ENCODE data around the gene LUZP1.

LUZP1 gene

DNA sequence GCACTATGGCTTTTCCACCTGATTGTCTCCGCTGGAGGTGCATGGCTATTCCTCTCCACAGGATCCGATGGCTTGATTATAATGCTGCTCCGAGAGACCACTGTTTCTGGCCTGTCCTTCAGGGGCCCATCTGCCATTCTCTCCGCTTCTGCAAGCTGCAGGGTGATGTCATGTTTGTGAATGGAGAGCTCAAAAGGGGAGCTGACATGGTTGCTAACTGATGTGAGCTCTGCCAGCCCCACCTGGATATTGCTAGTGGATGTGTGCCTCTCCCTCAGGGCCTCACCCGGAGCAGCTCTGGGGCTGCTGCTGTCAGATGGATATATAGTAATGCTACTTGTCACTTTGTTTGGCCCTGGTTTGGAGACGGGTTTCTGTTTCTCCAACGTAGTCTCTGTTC lies 77.1 kb downstream of the LUZP1 start:
- Histone ChIP-seq H3K27ac (ENCODE audit: insufficient read depth, low read length, poor library complexity, severe bottlenecking) (no peak overlapping the region), H3K36me3 (ENCODE audit: control insufficient read depth, insufficient read depth, low read length) (peaks cover 46% of the 10 kb centered on the region), H3K4me3 (ENCODE audit: insufficient read depth, low read depth, low read length, poor library complexity, severe bottlenecking) (no peak overlapping the region), H3K4me1 (ENCODE audit: control insufficient read depth, insufficient read depth, low read length, poor library complexity, severe bottlenecking) (no peaks in the 10 kb centered on the region), H3K9me3 (ENCODE audit: control insufficient read depth, low read length) (no peaks in the 10 kb centered on the region), H3K27me3 (replicated peaks; ENCODE audit: control insufficient read depth, insufficient read depth, low read length, poor library complexity, severe bottlenecking) (no peaks in the 10 kb centered on the region)
- DNase-seq: no peak

DNA sequence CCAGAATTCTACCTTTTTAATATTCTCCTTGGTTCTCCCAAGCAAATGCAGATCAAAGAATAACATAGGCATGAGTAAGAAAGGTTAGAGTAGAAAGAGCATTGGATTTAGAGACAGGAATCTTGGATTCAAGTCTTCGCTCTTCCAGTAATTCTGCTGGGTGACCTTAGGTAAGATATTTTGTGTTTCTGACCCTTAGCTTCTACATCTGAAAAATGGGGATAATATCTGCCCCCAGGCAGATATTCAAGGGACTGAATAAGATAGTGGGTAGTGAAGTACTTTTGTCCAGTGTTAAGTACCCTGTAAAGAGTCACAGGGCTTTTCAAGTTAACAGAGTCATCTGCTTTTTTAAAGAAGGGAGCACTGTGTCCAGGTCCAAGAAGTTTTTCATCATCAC lies 78.6 kb downstream of the LUZP1 start:
- no peak overlapping the region for H3K27ac ChIP-seq (ENCODE audit: insufficient read depth, low read length, poor library complexity, severe bottlenecking)
- no peak overlapping the region for H3K4me3 ChIP-seq (ENCODE audit: insufficient read depth, low read depth, low read length, poor library complexity, severe bottlenecking)
- no peaks in the 10 kb centered on the region for H3K4me1 ChIP-seq (ENCODE audit: control insufficient read depth, insufficient read depth, low read length, poor library complexity, severe bottlenecking)
- peaks cover 58% of the 10 kb centered on the region for H3K36me3 ChIP-seq (ENCODE audit: control insufficient read depth, insufficient read depth, low read length)
- H3K27me3 ChIP-seq (replicated peaks; ENCODE audit: control insufficient read depth, insufficient read depth, low read length, poor library complexity, severe bottlenecking): no peaks in the 10 kb centered on the region
- no peaks in the 10 kb centered on the region for H3K9me3 ChIP-seq (ENCODE audit: control insufficient read depth, low read length)
- DNase-seq: no peak

DNA sequence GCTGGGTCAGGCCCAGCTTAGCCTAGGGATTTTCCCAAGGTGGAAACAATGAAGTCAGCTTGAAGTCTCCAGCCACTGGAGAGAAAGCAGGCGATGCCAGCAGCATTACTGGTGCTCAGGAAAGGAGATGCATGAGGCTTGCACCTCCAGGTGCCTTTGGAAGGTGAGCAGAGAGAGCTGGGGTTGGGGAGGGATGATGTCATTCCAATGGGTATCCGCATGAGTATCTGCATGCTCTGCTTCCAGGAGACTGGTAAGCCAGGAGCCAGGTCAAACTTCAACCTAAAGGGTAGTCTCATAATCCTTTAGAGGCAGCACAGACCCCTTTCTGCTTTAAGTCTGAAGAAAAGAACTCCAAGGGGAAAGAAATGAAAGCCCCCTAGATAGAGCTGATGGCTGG lies 80.6 kb downstream of the LUZP1 start:
- no peak overlapping the region for H3K4me3 ChIP-seq (ENCODE audit: insufficient read depth, low read depth, low read length, poor library complexity, severe bottlenecking)
- H3K27ac ChIP-seq (ENCODE audit: insufficient read depth, low read length, poor library complexity, severe bottlenecking): no peak overlapping the region
- H3K4me1 ChIP-seq (ENCODE audit: control insufficient read depth, insufficient read depth, low read length, poor library complexity, severe bottlenecking): no peaks in the 10 kb centered on the region
- H3K27me3 ChIP-seq (replicated peaks; ENCODE audit: control insufficient read depth, insufficient read depth, low read length, poor library complexity, severe bottlenecking): no peaks in the 10 kb centered on the region
- H3K9me3 ChIP-seq (ENCODE audit: control insufficient read depth, low read length): no peaks in the 10 kb centered on the region
- no peak for DNase-seq
- peaks cover 68% of the 10 kb centered on the region for H3K36me3 ChIP-seq (ENCODE audit: control insufficient read depth, insufficient read depth, low read length)

DNA sequence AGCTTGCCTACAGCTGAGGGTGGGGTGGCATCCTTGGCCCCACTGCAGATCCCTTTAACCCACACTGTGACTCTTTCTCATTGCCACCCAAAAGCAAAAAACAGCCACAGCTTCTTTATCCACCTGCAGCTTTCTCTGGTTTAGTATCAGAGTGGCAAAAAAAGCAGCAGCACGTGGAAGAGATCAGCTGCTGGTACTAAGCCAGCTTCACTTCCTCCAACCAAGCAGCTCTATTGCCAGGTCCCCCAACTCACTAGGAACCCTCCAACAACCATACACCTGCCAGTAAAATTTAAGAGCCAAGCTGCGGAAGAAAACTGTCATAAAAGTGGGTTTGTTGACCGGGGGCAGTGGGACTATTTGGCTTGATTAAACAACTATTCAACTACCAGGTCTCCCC lies 83.0 kb downstream of the LUZP1 start:
- no peaks in the 10 kb centered on the region for H3K27me3 ChIP-seq (replicated peaks; ENCODE audit: control insufficient read depth, insufficient read depth, low read length, poor library complexity, severe bottlenecking)
- H3K4me3 ChIP-seq (ENCODE audit: insufficient read depth, low read depth, low read length, poor library complexity, severe bottlenecking): no peak overlapping the region
- peaks cover 65% of the 10 kb centered on the region for H3K36me3 ChIP-seq (ENCODE audit: control insufficient read depth, insufficient read depth, low read length)
- H3K9me3 ChIP-seq (ENCODE audit: control insufficient read depth, low read length): no peaks in the 10 kb centered on the region
- no peaks in the 10 kb centered on the region for H3K4me1 ChIP-seq (ENCODE audit: control insufficient read depth, insufficient read depth, low read length, poor library complexity, severe bottlenecking)
- no peak for DNase-seq
- H3K27ac ChIP-seq (ENCODE audit: insufficient read depth, low read length, poor library complexity, severe bottlenecking): no peak overlapping the region

DNA sequence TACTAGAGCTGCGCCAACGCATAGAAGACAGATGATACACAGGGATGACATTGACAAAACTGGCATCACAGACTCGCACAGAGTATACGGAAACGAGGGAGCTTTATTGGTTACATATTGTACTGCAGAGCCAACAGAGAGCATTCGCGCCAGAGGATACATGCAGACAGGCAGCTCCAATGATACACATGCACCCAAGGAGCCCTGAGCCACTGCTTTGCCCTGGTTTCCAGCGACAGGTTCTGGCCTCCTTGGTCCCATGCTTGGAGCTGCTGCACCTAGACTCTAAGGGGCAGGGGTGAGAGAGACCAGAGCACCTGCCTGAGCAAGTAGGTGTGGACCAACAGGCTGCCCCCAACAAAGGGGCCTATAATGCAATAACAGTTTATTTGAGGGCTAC lies 83.8 kb downstream of the LUZP1 start:
- DNase-seq: no peak
- Histone ChIP-seq H3K4me1 (ENCODE audit: control insufficient read depth, insufficient read depth, low read length, poor library complexity, severe bottlenecking) (no peaks in the 10 kb centered on the region), H3K27ac (ENCODE audit: insufficient read depth, low read length, poor library complexity, severe bottlenecking) (no peak overlapping the region), H3K36me3 (ENCODE audit: control insufficient read depth, insufficient read depth, low read length) (peaks cover 71% of the 10 kb centered on the region), H3K4me3 (ENCODE audit: insufficient read depth, low read depth, low read length, poor library complexity, severe bottlenecking) (no peak overlapping the region), H3K9me3 (ENCODE audit: control insufficient read depth, low read length) (no peaks in the 10 kb centered on the region), H3K27me3 (replicated peaks; ENCODE audit: control insufficient read depth, insufficient read depth, low read length, poor library complexity, severe bottlenecking) (no peaks in the 10 kb centered on the region)

DNA sequence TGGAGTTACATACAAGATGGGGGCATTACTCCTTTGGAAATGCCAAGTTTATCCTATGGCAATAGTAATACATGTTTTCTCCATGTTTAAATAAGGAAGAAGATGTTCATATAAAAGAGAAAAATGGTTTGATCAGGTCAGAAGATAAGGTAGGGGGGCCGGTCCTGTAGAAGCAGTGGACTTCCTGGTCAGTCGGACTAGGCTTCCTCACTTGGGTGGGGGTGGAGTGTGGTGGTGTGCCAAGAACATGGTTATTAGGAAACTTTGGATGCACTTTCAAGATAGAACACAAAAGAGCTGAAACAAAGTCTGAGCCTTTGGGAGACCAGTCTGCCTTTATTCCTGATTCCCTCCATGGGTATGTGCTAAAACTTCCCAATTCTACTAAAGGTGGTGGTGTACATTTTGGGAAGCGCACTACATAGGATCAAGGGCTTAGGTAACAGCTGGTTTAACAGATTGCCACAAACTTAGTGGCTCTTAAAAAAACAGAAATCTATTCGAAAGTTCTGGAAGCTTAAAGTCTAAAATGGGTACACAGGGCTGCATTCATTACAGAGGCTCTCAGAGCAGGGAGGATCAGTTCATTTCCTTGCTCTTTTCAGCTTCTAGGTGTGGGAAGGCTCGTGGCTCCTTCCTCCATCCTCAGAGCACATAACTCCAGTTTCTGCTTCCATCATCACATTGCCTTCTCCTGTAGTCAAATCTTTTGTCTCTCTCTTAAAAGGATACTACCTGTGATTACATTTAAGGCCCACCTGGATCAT lies 84.8 kb downstream of the LUZP1 start:
- Histone ChIP-seq H3K4me3 (ENCODE audit: insufficient read depth, low read depth, low read length, poor library complexity, severe bottlenecking) (no peak overlapping the region), H3K27ac (ENCODE audit: insufficient read depth, low read length, poor library complexity, severe bottlenecking) (no peak overlapping the region), H3K27me3 (replicated peaks; ENCODE audit: control insufficient read depth, insufficient read depth, low read length, poor library complexity, severe bottlenecking) (no peaks in the 10 kb centered on the region), H3K9me3 (ENCODE audit: control insufficient read depth, low read length) (no peaks in the 10 kb centered on the region), H3K4me1 (ENCODE audit: control insufficient read depth, insufficient read depth, low read length, poor library complexity, severe bottlenecking) (no peaks in the 10 kb centered on the region), H3K36me3 (ENCODE audit: control insufficient read depth, insufficient read depth, low read length) (peaks cover 75% of the 10 kb centered on the region)
- DNase-seq: no peak

DNA sequence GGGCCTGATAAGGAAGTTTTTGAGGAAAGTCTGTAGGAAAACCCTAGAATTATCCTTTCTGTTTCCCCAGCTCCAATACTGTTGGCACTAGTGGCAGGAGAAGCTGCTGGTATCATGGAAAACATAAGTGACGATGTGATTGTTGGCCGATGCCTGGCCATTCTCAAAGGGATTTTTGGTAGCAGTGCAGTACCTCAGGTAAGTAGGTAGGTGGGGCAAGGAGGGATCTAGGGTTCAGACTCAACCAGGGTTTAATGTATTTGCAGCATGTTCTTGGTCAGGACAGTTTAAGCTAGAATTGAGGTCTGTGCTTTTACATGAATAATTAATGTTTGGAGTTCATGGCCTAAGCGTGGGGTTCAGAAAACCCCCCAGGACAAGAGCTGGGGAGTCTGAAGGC lies 87.3 kb downstream of the LUZP1 start:
- no peak overlapping the region for H3K27ac ChIP-seq (ENCODE audit: insufficient read depth, low read length, poor library complexity, severe bottlenecking)
- peaks cover 74% of the 10 kb centered on the region for H3K36me3 ChIP-seq (ENCODE audit: control insufficient read depth, insufficient read depth, low read length)
- H3K4me1 ChIP-seq (ENCODE audit: control insufficient read depth, insufficient read depth, low read length, poor library complexity, severe bottlenecking): no peaks in the 10 kb centered on the region
- H3K27me3 ChIP-seq (replicated peaks; ENCODE audit: control insufficient read depth, insufficient read depth, low read length, poor library complexity, severe bottlenecking): no peaks in the 10 kb centered on the region
- DNase-seq: no peak
- H3K9me3 ChIP-seq (ENCODE audit: control insufficient read depth, low read length): no peaks in the 10 kb centered on the region
- no peak overlapping the region for H3K4me3 ChIP-seq (ENCODE audit: insufficient read depth, low read depth, low read length, poor library complexity, severe bottlenecking)

DNA sequence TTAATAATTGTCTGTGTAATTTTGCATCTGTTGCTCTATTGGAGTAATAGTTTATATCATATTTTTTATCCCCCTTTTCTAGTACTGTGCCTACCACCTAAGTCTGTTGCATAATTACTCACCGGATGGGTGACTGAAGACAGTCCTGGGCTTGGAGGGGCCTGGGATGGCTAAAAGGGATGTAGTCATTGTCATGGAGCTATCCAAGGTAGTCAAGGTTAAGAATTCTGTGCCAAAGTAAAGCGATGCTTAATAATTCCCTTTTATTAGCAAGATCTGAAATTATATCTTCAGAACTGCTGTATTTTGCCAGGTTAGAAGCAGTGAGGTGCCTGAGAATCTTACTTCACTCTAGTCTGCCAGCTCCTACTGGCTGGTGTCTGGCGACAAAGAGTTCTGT lies 87.8 kb downstream of the LUZP1 start:
- H3K4me1 ChIP-seq (ENCODE audit: control insufficient read depth, insufficient read depth, low read length, poor library complexity, severe bottlenecking): no peaks in the 10 kb centered on the region
- no peaks in the 10 kb centered on the region for H3K27me3 ChIP-seq (replicated peaks; ENCODE audit: control insufficient read depth, insufficient read depth, low read length, poor library complexity, severe bottlenecking)
- H3K36me3 ChIP-seq (ENCODE audit: control insufficient read depth, insufficient read depth, low read length): peaks cover 70% of the 10 kb centered on the region
- H3K4me3 ChIP-seq (ENCODE audit: insufficient read depth, low read depth, low read length, poor library complexity, severe bottlenecking): no peak overlapping the region
- no peak overlapping the region for H3K27ac ChIP-seq (ENCODE audit: insufficient read depth, low read length, poor library complexity, severe bottlenecking)
- H3K9me3 ChIP-seq (ENCODE audit: control insufficient read depth, low read length): no peaks in the 10 kb centered on the region
- no peak for DNase-seq

DNA sequence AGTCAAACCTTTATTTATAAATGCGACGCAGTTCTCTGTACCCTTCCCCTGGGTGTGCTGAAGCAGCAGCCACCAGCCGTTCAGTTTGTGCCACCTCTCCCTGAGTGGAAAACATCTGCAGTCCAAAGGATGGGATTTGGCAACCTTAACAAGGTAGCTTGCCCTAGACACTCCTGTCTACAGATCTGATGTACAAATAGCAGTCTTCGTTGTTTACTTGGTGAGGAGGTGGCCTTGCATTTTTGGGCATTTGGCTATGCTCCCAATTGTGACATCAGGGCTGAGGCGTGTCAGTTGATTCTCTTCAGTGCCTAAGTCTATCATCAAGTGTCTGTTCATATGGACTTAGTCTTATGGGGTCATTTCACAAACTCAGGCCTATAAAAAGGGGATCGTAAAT lies 89.6 kb downstream of the LUZP1 start:
- DNase-seq: no peak
- Histone ChIP-seq H3K36me3 (ENCODE audit: control insufficient read depth, insufficient read depth, low read length) (peaks cover 54% of the 10 kb centered on the region), H3K4me3 (ENCODE audit: insufficient read depth, low read depth, low read length, poor library complexity, severe bottlenecking) (no peak overlapping the region), H3K27ac (ENCODE audit: insufficient read depth, low read length, poor library complexity, severe bottlenecking) (no peak overlapping the region), H3K4me1 (ENCODE audit: control insufficient read depth, insufficient read depth, low read length, poor library complexity, severe bottlenecking) (no peaks in the 10 kb centered on the region), H3K9me3 (ENCODE audit: control insufficient read depth, low read length) (no peaks in the 10 kb centered on the region), H3K27me3 (replicated peaks; ENCODE audit: control insufficient read depth, insufficient read depth, low read length, poor library complexity, severe bottlenecking) (no peaks in the 10 kb centered on the region)

DNA sequence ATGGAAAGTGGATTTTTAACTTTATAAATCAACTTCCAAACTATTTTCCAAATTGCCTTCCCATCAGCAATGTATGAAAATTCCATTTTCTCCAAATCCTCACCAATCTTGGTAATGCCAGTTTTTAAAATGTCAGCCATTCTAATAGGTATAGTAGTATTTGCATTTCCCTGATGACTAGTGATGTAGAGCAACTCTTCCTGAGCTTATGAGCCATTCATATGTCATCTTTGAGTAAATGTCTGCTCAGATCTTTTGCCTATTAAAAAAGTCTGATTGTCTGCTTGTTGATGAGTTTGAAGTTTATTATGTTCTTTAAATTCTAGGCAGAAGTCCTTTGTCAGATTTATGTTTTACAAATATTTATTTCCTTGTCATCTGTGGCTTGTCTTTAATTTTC lies 94.6 kb downstream of the LUZP1 start:
- Histone ChIP-seq H3K4me3 (ENCODE audit: insufficient read depth, low read depth, low read length, poor library complexity, severe bottlenecking) (no peak overlapping the region), H3K27ac (ENCODE audit: insufficient read depth, low read length, poor library complexity, severe bottlenecking) (no peak overlapping the region), H3K36me3 (ENCODE audit: control insufficient read depth, insufficient read depth, low read length) (peaks cover 46% of the 10 kb centered on the region)

More for the DNA sequence above, 94.6 kb downstream of the LUZP1 start:
- Histone ChIP-seq H3K4me1 (ENCODE audit: control insufficient read depth, insufficient read depth, low read length, poor library complexity, severe bottlenecking) (no peaks in the 10 kb centered on the region), H3K9me3 (ENCODE audit: control insufficient read depth, low read length) (no peaks in the 10 kb centered on the region), H3K27me3 (replicated peaks; ENCODE audit: control insufficient read depth, insufficient read depth, low read length, poor library complexity, severe bottlenecking) (no peaks in the 10 kb centered on the region)
- no peak for DNase-seq

Data from effector memory CD4-positive, alpha-beta T cell (primary cell).